Neutrophil (primary cell): ENCODE measurements around the gene SMC1B.

ENCODE experiments used
- H3K27ac ChIP-seq: fragments of 200-600 bp; sonication (generic); 2 replicates; pipeline ENCODE4 v1.5.1; 2016; ENCODE audit warnings: mild to moderate bottlenecking, moderate library complexity
- H3K27me3 ChIP-seq: fragments of 200-600 bp; sonication (generic); 2 replicates; pipeline ENCODE4 v1.6.0; 2016; ENCODE audit warnings: mild to moderate bottlenecking
- H3K36me3 ChIP-seq: fragments of 200-600 bp; sonication (generic); 2 replicates; pipeline ENCODE4 v1.5.1; 2017
- H3K4me1 ChIP-seq, 2 experiments: fragments of 200-600 bp in 1 of 2; sonication (generic) in 1 of 2; 1 replicate in 1 of 2; 2 replicates in 1 of 2; pipeline versions ENCODE4 v1.5.1 to v1.6.1; 2013 to 2016; ENCODE audit warnings: low read depth in 1 of 2, low read length in 1 of 2, mild to moderate bottlenecking in 1 of 2, moderate library complexity in 1 of 2; ENCODE audit not compliant: control insufficient read depth in 1 of 2, insufficient read depth in 1 of 2
- H3K4me3 ChIP-seq, 2 experiments: fragments of 200-600 bp in 1 of 2; sonication (generic) in 1 of 2; 1 replicate in 1 of 2; 2 replicates in 1 of 2; pipeline ENCODE4 v1.5.1; 2013 to 2016; ENCODE audit warnings: low read depth in 1 of 2, low read length in 1 of 2, mild to moderate bottlenecking in 1 of 2, moderate library complexity in 1 of 2
- H3K9me3 ChIP-seq: fragments of 200-600 bp; sonication (generic); 2 replicates; pipeline ENCODE4 v1.5.1; 2016
- TF ChIP-seq, protein P1 (sequence below): fragments of 200-600 bp; sonication (generic); IDR thresholded peaks from 2 replicates; pipeline ENCODE4 v1.5.1; 2016; ENCODE audit warnings: antibody characterized with exemption

Gene SMC1B

DNA sequence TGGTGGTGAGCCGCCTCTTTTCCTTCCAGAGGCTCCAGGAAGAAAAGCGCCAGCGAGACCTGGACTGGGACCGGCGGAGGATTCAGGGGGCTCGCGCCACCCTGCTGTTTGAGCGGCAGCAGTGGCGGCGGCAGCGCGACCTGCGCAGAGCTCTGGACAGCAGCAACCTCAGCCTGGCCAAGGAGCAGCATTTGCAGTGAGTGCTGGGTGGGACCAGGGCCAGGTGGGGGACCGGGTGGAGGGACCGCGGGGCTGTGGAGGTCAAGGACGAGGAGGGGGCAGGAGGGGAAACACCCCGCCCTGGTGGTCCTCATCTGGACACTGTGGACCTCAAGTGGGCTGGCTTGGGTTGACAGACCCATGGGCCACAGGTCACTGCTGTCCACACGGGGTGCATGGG is 17.5 kb upstream of the SMC1B start:
- H3K36me3 ChIP-seq, result no peaks in the 10 kb centered on the region
- TF ChIP-seq, protein P1, sequence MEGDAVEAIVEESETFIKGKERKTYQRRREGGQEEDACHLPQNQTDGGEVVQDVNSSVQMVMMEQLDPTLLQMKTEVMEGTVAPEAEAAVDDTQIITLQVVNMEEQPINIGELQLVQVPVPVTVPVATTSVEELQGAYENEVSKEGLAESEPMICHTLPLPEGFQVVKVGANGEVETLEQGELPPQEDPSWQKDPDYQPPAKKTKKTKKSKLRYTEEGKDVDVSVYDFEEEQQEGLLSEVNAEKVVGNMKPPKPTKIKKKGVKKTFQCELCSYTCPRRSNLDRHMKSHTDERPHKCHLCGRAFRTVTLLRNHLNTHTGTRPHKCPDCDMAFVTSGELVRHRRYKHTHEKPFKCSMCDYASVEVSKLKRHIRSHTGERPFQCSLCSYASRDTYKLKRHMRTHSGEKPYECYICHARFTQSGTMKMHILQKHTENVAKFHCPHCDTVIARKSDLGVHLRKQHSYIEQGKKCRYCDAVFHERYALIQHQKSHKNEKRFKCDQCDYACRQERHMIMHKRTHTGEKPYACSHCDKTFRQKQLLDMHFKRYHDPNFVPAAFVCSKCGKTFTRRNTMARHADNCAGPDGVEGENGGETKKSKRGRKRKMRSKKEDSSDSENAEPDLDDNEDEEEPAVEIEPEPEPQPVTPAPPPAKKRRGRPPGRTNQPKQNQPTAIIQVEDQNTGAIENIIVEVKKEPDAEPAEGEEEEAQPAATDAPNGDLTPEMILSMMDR, result no peak

DNA sequence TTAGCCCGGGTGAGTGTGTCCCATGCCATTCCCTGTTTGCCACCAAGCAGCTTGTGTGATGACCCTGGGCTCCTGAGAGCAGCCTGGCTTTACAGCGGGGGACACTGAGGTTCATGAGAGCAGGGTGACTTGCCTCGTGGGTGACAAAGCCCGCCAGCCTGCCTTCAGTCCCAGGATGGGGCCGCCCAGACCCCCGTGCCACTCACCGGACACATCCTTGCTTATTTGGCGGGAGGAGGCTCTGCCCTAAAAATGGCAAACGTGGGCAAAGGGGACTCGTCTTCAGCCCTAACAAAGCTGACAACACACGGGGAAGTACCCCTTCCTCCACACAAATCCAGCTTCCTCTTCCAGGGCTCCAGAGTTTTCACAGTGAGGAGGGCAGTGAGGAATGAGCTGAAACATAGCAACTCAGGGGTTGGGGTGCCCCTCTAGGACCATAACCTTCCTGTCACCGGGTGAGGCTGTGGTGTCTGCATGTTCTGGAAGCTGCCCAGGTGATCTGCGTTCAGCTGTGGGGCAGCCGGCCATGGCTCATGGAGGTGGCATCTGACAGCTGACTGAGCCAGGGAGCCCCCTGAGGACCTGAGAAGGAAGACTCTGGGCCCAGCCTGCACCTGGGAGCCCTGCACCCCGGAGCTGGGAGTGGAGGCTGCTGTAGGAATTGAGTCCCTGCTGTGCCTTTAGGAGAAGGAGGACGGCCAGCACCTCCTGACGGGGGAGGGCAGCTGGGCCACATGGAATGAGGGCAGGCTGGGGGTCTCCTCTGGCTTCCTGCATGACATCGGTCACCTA is 16.8 kb upstream of the SMC1B start:
- Histone ChIP-seq H3K27me3 (no peaks in the 10 kb centered on the region), H3K36me3 (no peaks in the 10 kb centered on the region), H3K9me3 (no peaks in the 10 kb centered on the region), H3K4me1 (no peaks in the 10 kb centered on the region), H3K4me3 (no peak overlapping the region), H3K27ac (no peak overlapping the region)
- TF ChIP-seq, protein P1, result no peak

More for the DNA sequence above, 17.5 kb upstream of the SMC1B start:
- peaks cover 4 to 6% of the 10 kb centered on the region in 2 experiments for H3K4me1 ChIP-seq
- H3K4me3 ChIP-seq, result no peak overlapping the region
- no peaks in the 10 kb centered on the region for H3K9me3 ChIP-seq
- no peaks in the 10 kb centered on the region for H3K27me3 ChIP-seq
- H3K27ac ChIP-seq, result no peak overlapping the region

DNA sequence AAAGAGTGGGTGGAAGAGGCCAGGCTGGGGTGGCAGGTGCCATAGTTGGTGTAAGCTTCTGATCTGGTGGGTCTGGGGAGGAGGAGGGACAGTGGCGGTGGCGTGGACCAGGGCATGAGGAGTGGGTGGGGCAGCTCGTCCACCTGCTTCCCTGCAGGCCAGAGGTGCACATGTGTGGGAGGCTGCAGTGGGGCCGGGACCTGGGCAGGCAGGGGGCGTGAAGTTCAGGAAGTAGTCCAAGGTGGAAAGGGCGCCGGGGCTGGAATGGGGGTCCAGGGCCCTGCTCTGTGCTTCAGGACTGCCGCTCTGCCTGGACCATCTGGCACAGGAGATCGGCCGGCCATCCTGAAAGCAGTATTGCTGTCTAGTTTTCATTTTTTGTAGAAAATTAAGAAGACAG is 16.0 kb upstream of the SMC1B start:
- no peak overlapping the region for H3K4me3 ChIP-seq
- H3K36me3 ChIP-seq, result no peaks in the 10 kb centered on the region
- no peaks in the 10 kb centered on the region for H3K27me3 ChIP-seq
- peaks cover under 1 to 1% of the 10 kb centered on the region in 2 experiments for H3K4me1 ChIP-seq
- H3K27ac ChIP-seq, result no peak overlapping the region
- H3K9me3 ChIP-seq, result no peaks in the 10 kb centered on the region
- TF ChIP-seq, protein P1, result no peak

DNA sequence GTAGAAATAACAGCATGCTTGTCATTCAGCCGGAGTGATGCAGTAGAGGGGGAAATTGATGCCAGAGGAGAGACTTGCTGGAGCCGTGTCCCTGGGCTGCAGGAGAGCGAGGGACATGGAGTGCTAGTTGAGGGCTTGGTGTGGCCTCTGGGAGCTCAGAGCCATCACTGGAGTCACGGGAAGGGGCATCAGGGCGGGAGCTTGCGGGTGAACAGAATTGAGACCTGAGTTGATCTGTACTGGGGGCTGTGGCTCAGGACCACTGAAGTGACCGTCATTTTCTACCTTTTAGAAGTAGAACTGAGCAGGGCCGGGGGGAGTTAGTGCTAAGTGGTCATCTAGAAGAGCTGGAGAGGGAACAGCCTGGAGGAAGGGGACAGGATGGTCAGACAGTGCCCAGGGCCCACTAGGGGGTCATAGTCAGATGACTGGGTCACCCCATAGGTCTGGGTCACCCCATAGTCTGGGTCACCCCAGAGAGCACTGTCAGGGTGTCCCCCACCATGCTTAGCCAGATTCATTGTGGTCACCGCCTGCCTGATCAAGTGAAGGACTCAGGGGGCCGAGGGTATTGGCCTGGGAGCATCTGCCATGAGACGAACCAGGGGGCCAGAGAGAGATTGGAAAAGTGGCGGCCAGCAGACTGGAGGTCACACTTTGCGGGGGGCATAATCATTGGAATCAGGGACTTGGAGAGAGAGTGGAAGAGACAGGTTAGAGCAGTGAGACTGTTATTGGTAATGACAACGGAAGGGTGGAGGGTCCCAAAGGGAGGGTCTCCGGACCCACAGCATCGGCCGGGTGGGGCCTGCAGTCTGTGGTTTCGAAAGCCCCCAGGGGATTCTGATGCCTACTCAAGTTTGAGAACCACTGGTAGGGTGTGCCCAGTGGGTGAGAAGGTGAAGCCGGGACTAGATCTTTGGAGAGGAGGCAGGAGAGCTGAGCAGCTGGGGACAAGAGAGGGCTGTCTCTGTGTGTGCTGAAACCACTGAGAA is 15.3 kb upstream of the SMC1B start:
- no peak overlapping the region for H3K27ac ChIP-seq
- TF ChIP-seq, protein P1, result no peak
- no peaks in the 10 kb centered on the region for H3K9me3 ChIP-seq
- no peaks in the 10 kb centered on the region for H3K27me3 ChIP-seq
- peaks cover 4 to 6% of the 10 kb centered on the region in 2 experiments for H3K4me1 ChIP-seq
- H3K4me3 ChIP-seq, result no peak overlapping the region
- H3K36me3 ChIP-seq, result no peaks in the 10 kb centered on the region

DNA sequence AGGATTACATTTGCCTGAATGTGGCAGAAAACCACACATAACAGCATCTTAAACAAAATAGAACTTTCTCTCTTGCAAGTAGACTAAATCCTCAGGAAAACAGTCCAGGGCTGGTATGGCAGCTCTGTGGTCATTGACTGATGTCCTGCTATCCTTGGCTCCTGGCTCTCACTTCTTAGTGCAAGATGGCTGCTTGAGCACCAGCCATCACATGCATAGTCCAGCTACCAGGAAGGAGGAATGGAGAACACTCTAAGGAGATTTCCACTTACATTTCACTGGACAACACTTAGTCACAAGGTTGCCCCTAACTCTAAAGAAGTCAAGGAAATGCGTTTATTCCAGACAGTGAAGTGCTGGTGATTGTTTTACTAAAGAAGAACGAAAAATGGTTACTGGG is 13.7 kb upstream of the SMC1B start:
- H3K4me3 ChIP-seq, result no peak overlapping the region
- no peaks in the 10 kb centered on the region for H3K9me3 ChIP-seq
- TF ChIP-seq, protein P1, result no peak
- H3K4me1 ChIP-seq, result peaks cover 4 to 6% of the 10 kb centered on the region in 2 experiments
- H3K27ac ChIP-seq, result no peak overlapping the region
- no peaks in the 10 kb centered on the region for H3K27me3 ChIP-seq
- no peaks in the 10 kb centered on the region for H3K36me3 ChIP-seq
